Stimulated activated naive CD4-positive, alpha-beta T cell (primary cell): Measurements from ENCODE around the gene AKT1.
A peak's percentile ranks its signal among the peaks of the same experiment; 100 is the strongest.

ENCODE experiments used
- DNase-seq, 6 experiments: peaks; one replicate each; lab custom pipeline; 2025; lab: John Stamatoyannopoulos, UW

AKT1 gene

DNA sequence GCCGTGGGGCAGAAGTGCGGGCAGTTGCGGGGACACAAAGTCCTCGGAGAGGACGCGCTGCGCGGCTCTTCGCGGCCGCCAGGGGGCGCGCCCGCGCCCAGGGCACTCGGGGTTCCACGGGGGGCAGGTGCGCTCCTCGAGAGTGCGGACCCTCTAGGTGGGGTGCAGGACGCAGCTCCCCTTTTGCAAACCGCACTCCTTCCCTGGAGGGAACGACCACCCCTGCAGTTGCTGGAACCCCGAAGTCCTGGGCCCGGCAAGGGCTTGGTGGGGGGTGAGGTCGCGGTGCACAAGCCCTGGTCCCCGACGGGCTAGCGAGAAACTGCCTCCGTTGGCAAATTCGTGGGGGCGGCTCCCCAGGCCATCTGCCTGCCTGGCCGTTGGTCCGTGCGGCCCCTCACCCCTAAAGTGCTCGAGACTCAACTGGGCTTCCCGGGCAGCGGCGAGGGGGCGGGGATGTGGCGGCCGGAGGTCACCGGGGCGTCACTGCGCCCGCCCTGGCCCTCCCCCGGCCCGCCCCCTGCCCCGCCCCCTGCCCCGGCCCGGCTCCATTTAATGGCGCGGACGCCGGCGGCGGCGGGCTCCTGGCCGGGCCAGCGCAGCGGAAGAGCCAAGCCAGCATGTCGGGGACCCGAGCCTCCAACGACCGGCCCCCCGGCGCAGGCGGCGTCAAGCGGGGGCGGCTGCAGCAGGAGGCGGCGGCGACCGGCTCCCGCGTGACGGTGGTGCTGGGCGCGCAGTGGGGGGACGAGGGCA lies 71.7 kb downstream of the AKT1 start, which contains the start of gene ADSS1:
TSS of gene ADSS1 (plus strand) at position 579 of the 756 bp plus-strand sequence. CDS start at position 621, 42 bp downstream.
- peak; percentile 46 to 86 (median 70) for DNase-seq

DNA sequence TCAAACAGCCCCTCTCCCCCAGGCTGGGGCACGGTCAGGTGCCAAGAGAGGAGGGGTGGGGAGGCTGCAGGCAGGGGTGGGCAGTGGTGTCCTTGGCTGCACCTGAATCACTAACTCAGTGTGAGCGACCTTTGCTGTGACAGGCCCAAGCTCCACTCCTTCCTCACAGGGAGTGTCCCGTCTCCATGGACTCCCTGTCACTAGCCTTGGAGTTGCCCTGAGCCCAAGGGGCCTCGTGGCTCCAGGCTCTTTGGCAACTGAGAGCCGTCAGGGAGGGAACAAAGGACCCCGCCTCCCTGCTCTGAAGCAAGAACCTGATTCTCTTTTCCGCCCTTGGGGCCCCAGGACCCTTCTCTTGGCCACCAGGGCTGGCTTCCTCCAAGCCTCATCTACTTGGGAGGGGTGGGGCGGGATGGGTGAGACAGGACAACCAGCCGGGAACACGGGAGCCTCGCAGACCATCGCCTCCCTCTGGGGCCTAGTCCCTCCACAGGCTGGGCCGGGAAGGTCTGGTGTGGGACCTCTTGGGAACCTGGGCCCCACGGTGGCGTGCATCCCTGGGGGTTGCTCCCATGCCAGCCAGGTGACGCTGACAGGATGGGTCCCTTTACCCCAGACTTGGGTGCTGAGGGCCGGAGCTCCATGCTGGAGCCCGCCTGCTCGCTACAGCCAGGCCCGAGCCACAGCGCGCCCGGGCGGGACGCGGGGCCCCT lies 72.5 kb downstream of the AKT1 start:
- no peak for DNase-seq

DNA sequence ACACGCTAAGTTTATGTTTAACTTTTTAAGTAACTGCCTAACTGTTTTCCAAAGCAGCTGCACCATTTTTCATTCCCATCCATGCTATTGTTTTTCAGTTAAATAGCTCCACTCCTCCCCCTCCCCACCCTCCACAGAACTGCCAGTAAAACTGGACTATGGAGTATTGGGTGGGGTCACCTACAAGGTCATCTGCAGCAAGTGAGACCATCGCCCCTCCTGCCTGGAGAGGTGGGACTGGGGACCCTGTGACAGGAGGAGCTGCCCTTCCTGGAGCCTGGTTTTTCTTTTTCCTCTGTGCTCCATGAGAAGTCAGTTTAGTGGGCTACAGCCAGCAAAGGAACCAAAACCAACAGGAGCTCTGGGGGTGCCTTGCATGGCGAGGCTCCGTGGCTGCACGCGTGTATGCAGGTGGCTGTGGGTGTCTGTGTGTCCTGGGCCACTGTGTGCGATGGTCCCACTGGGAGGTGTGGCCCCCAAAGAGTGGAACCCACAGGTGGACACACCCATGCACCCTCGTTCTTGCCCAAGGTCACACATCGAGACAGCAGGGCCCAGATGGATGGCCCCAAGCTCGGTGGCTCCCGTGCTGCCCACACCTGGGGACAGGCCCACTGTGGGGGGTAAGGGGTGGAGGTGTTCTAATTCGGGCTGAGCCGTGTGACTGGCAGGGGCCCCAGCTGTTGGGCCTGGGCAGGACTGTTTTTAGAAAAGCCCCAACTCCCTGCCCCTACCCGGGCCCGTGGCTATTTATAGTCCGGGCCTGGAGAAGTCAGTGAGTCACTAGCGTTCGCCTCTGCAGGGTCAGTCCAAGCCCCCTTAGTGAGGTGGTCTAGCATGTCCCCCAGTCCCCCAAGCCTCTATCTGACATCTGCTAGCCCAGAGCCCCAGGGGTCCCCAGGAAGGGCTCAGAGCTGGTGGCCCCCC lies 73.8 kb downstream of the AKT1 start:
- no peak for DNase-seq
